GM21576 (cell line): ENCODE data around the gene ASAP2.
A peak's percentile ranks its signal among the peaks of the same experiment; 100 is the strongest.

Experiments
- ATAC-seq: cut with Tn5 transposase; IDR thresholded peaks from one replicate; pipeline ENCODE4 v1.9.1; 2021; ENCODE audit warnings: mild to moderate bottlenecking, moderate library complexity; ENCODE audit not compliant: unreplicated experiment

ASAP2 gene

DNA sequence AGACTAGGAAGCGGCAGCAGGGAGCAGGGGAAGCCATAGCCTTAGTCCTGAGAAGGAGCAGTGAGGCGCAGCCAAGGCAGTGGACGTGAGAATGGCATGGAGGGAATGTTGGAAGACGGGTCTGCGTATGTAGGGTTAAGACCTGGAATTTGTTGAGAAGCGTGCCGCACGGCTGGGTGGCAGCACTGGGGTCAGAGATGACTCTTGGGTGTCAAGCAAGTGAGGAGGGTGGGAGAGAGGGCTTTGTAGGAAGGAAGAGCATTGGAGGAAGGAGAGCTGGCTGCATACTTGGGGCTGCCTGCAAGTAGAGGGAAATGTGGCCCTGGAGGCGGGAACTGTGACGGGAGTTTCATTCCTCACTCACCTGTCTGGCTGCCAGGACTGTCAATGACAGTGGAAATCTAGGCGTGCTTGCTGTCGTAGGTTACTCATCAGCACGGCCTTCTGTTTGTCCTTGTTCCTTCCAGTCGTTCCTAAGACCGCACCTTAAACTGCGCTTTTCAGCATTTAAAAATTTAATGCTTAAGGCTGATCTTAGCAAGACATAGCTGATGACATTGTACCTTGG, 108.8 kb downstream of the ASAP2 start:
- ATAC-seq: no peak

DNA sequence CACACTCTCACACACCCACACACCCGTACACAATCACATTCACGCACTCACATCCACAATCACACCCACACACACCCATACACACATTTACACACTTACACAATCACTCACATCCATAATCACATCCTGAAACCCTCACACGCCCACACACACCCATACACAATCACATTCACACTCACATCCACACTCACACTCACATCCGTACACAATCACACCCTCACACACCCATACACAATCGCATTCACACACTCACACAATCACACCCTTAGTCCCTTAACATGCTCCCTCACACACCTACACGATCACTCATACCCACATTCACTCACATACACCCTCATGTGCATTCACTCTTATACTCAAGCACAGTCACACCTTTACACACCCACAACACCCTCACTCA, 110.9 kb downstream of the ASAP2 start:
- ATAC-seq: no peak

DNA sequence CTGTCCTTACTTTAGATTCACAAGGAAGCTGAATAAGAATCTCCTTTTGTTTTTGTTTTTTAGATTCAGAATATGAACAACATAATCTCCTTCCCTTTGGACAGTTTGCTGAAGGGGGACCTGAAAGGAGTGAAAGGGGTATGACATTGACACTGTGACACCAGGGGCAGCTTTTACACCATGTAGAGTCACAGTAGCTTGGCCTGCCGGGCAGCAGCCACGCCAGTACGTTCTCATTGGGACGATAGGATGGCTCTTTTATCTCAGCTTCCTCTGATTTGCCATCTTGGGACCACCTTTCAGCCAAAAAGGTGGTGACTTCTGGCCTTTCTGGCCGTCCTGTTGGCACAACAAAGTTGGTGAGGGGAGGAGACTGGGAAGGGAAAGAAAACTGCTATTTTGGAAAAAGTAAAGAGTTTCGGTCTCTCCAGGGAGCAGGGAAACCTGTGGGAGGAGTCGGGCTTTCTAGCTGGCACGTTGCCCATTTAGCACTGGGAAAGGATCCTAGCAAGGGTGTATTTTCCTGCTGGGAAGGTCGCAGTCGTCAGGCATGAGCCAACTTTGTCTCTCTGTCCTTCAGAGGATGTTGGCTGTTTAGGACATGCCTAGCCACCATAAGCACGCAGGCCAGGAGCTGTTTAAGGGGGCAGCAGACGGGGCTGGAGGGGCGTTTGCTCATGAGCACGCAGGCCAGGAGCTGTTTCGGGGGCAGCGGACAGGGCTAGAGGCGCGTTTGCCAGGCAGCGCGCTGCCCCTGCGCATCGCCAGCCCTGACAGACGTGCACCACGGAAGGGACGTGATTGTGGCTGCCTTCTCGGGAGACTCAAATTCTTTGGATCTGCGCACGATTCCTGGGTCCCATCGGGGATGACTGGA, 112.1 kb downstream of the ASAP2 start:
- no peak for ATAC-seq

DNA sequence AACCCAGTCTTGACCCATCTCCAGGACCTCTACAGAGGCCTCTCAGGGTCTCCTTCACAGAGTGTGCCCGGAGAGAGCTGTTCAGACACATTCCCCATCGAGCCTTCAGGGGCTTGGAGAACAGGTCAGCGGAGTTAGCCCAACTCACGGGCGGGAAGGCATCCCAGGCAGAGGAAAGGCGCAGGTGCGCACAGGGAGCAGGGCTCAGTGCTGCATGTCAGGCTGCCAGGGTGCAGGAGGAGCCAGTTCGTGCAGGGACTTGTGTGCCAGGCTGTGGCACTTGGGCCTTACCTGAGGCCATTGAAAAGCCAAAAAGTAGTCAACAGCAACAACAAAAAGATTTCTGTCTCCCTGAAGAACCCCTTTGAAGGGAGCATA, 112.7 kb downstream of the ASAP2 start:
- ATAC-seq: no peak

DNA sequence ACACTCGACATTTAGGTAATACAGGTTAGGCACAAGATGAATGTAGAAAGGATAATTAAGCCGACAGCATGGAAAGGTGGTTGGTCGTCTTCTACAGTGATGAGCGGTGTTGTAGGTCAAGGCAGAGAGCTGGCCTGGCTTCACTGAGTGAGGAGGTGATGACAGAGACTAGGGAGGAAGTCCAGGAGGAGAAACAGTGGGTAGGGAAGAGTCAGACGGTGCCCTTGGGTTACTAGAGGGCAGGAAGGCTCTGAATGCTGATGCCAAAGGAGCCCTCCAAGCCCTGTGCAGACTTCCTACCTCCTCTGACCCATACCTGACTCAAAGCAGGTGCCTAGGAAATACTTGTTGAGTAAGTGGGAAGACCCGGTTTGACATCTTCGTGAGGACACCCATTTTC, 116.0 kb downstream of the ASAP2 start:
- no peak for ATAC-seq

DNA sequence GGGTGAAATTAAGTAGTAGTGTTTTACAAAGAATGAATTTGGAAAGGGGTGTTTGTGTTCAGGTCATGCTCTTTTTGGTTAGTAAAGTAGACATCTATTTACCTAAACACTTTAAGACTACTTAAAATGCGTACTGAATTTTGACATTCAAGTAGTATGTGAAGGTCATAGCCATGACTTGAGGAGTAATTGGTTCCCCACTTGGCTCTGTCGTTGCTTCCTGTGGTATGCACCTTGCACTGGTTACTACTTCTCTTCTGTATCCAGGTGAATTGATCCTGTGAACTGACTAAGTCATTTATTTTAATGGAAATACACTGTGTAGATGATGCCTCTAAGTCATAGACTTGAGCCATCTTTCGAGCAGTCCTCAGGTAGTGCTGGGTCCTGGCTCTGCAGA, 118.8 kb downstream of the ASAP2 start:
- ATAC-seq: no peak

DNA sequence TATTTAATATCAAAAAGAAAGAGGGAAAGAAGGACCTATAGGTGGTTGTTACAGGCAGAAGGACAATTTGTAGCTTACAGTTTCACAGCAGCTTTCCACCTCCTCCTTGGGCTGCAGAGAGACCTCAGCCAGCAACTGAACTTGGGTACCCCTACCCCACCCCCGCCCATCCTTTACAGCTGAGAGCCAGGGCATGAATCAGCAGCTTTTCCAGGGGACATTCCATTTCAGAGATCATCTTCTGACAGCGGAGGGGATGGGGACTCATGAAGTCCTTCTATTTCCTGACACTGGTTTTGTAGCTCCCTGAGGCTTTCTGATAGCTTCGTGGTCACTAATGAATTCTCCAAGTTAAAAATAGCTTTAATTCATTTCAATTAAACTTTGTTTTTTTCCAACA, 120.4 kb downstream of the ASAP2 start:
- ATAC-seq: no peak

DNA sequence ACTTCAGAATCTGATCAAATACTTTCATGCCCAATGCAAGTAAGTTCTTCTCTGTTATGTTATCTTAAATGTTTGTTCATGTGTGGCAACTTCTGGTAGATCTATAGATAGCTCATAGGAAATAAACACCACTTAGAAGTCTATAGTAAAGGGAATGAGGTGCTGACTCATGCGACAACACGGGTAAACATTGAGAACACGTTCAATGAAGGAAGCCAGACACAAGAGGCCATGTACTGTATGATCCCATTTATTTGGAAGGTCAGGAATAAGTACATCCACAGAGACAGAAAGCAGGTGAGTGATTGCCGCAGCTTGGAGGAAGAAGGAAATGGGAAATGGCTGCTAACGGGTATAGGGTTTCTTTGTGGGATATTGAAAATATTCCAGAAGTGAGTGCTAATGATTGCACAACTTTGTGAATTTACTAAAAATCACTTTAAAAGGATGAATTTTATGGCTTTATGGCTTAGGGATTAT, 121.3 kb downstream of the ASAP2 start:
- no peak for ATAC-seq

DNA sequence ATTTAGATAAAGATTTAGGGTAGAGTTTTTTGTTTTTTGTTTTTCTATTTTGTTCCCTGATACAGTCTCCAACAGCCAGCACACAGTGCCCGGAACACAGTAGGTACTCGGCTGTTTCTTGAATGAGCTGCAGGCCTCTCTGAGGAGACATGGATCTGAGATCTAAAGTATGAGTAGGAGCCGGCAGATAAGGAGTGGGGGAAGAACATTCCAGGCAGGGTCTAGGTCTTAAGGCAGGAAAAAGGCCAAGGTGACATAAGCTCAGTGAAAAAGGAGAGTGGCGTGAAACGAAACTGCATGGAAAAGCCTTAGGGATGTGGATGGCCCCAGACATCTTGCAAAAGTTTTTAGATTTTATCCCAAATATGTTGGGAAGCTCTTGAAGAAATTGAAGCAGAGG, 122.3 kb downstream of the ASAP2 start:
- no peak for ATAC-seq

DNA sequence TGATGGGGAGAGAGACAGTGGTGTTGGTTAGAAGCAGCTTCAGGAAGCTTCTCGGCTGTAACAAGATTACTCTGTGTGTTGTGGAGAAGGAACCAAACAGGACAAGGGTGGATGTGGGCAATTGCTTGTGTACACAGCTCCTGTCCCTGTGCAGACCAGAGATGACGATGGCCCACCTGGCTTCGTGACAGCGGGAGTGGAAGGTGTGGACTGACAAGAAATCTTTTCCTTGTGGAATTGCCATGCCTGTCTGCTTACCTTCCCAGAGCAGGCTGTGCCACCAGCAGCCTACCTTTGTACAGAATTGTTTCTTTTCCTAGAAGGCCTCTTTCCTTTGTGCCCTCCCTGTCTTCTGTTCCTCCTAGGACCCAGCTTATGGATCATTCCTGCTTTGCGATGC, 122.9 kb downstream of the ASAP2 start:
- ATAC-seq: no peak

DNA sequence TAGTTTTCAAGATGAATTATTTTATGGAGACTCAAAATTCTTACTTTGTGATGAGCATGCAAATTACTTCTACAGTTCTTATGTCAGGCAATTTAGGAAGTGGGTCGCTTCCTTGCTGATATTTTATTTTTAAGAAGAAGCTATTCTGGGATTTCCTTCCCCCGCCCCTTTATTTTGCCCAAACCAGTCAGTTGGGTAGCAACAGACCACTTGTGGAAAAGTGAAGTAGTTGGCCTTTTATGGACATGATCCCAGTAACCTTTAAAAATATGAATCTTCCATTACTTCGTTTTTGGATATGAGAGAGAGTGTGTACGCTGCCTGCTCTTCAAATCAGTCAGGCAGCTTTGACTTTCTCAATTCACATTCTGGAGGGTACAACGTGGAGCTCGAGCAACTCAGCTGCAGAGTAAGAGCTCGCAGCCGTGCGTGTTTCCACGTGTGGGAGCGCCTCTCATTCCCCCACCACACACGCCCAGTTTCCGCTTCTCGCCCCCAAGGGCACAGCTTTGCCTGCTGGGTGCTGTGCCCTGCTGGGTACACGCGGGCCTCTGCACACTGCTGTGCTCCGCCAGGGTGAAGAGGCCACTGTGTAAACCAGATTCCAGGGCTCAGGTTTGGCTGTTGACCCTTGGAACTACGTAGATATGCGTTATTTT, 124.1 kb downstream of the ASAP2 start:
- no peak for ATAC-seq

DNA sequence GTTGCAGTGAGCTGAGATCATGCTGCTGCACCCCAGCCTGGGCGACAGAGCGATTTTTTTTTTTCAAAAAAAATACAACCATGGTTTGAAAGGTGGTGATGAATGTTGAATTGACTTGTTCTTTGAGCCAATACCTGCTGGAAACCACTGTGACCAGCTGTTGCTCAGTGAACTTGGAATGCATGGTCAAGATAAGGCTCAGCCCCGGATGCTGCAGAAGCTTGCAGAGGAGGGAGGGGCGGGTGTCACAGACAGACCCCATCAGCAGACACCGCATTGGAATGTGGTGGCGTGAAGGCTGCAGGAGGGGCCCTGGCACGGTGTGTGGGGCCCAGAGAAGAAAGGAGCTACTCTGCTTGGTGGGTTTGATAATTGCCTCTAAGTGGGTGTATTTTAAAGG, 125.1 kb downstream of the ASAP2 start:
- ATAC-seq: no peak

DNA sequence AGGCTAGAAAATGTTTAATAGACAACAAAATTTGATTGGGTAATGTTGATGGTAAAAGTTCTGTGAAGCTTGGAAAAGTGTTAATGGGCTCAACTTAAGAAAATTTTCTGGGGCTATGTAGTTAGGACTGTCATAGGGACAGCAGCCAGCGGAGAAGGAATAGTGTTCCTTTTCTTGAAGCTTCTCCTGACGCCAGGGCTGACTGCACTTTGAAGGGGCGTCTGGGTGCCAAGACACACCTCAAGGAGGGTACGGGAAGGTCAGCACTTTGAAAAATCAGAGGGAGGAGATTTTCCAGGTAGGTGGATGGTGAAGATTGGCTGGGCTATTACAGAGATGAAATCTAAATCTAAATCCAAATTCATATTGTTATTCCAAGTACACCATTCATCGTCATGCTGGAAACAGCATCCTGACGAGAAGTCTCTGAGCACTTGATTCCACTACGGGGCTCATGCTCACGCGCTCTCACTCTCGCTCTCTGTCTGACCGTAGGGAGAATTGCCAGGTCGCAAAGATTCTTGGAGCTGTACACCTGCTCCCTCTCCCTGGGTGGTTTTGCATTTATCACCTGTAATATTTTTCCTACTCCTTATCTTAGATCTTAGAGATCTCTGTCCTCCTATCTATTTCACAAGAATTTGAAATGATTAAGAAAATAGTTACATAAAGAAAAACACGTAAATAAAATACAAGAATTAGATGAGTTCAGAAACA, 125.7 kb downstream of the ASAP2 start:
- no peak for ATAC-seq

DNA sequence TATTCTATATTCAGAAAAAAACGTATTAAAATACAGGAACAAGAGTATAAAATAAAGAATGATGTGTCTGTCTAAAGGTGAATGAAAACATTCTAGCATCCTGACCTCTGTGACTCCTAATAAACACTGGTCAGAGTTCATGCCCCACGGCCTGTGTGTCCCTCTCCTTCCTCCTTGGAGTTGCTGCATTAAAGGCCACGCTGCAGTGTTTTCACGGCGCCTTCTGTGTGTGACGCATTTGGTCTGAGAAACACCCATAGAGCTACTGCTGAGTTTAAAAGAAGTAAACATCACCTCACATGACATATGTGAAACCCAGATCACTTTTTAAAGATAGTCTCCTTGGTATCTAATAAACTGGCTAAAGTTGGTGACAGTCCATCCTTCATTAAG, 126.2 kb downstream of the ASAP2 start:
- no peak for ATAC-seq

DNA sequence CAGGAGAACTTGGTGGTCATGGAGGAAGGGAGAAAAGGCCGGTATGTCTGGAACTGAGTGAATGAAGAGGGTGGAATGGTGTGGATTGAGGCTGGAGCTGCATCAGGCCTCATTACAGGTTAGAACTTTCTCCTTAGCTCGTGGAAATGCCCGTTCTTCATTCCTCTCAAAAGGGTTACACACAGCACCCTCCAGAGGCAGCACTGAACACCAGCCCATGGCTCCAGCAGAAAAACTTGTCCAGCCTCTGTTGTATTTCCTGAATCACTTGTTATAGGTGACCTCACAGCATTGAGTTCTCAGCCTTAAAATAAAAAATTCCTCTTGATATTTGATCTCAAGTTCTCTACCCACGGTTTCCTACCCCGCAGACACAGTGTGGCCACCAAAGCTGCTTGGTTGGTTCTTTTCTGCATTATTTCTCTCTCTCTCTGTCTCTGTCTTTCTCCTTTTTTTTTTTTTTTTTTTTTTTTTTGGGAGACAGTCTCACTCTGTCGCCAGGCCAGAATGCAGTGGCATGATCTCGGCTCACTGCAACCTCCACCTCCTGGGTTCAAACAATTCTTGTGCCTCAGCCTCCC, 127.1 kb downstream of the ASAP2 start:
- no peak for ATAC-seq

DNA sequence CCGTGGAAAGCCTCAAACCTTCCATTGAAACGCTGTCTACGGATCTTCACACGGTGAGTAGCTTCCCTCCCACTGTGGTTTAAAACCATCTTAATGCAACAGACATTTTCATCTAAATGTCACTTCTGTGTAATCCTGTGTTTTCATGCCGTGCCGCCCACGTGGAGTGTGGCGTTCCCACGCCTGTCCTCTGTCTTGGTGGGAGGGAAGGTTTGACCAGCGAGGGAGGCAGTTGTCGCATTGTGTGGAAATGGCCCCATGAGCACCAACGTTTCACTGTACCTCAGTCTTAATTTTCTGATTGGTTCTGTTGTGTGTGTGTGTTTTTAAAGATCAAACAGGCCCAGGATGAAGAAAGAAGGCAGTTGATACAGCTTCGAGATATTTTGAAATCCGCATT, 128.1 kb downstream of the ASAP2 start:
- no peak for ATAC-seq

DNA sequence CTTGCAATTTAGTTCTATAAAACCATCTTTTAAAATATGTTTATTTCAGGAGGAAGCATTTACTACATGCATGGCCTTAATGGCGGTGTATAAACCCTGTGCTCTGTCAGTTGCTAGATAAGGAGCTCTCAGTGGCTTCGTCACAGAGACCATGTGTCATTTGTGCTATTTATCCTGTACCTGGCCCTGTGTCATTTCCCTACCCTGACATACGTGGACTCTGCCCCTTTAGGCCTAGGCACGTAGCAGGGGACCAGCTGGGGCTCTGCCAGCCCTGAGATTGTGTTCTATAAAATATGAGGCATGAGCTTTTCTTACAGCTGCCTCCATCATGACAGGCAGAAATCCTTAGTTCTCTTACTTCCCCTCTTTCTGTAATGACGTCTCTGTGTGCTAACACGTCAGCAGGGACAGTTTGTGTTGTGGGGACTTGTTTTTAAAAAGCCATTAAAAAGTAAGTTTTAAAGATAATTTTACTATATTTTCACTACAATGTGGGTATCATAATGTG, 128.8 kb downstream of the ASAP2 start:
- ATAC-seq: no peak

DNA sequence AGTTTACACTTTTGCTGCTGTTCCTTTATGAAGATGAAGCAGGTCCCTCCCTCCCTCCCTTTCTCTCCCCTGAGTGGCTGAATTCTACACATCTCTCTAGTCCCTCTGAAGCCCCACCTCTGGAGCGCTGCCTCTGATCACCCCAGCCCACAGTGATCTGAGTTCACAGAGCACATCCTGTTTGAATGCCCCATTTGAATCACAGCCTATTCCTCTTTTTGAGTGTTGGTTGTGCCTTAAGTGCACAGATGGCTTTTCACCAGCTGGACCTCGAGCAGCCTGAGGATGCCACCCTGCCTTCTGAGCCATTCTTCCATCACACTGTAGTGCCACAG, 129.6 kb downstream of the ASAP2 start:
- peak; percentile 53 for ATAC-seq

DNA sequence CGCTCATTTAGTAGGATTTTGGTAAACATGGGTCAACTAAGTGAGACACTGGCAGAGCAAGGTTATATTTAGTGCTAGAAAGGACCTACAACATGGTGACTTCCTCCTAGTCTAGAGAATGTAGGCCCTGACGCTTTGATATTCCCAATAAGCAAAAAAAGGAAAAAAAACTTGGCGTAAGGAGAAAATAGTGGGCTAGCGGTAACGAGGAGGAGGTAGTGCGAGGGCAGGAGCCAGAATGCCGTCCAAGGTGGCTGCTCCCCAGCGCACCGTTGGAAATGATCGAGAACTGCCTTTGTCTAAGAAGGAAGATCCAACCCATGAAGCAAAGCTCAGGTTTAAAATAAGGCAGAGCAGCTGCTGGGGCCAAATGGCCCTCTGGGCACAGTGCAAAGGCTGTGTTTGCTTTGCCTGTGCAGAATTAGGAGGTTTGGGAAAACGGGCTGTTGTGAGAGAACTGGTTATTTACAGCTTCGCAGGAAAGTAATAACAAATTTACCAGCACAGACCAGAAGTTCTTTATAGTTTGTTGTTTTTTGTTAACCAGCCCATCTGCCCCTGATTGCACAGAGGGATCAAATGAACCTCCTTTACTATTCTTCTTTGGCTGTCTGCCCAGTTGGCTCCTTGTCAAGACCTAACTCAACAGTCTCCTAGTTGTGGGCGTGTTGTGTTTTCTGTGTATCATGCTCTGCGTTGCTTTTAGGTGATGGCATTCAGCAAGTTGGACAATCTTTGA, 130.1 kb downstream of the ASAP2 start:
- no peak for ATAC-seq

DNA sequence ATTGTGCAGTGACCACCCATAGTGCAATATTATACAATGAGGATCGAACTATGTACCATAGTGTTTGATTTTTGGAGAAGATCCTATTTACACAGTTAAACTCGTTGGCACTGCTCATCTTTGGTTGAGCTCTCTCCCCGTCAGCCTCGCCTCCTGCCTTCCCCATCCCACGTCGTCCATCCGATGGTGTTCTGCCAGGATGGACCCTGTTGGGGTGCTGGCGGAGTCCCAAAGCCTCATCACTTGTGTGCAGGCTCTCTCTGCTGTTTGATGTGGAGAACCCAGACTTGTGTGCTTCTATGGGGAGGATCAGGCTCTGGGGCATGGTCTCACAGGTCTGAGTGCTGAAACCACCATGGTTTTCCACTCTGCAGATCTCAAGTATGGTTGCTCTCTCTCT, 131.3 kb downstream of the ASAP2 start:
- ATAC-seq: no peak
